ENCODE results near the gene SAPCD2.
"Not testable (repeated sequence)": the region's sequence is repeated elsewhere in the genome, so short reads cannot be mapped to it uniquely, and the experiment has no call there.

The SAPCD2 gene

GRCh38 chr9:137070201-137070905, at the start of gene SAPCD2:
TSS of gene SAPCD2 (minus strand) at chr9:137070557. CDS start at chr9:137070460, 97 bp downstream.
- DNase-seq, result peak; percentile 94

- DNase-seq, result not testable (repeated sequence)
Observed at GRCh38 chr9:137118092-137118603, 47.8 kb upstream of the SAPCD2 start.

- DNase-seq, result no peak
Observed at GRCh38 chr9:137117269-137117731, 46.9 kb upstream of the SAPCD2 start.

- DNase-seq, result no peak
Observed at GRCh38 chr9:137116728-137117127, 46.4 kb upstream of the SAPCD2 start.

- DNase-seq, result no peak
Observed at GRCh38 chr9:137116027-137116507, 45.7 kb upstream of the SAPCD2 start.

GRCh38 chr9:137115394-137116026, 45.2 kb upstream of the SAPCD2 start:
- DNase-seq, result no peak

- peak; percentile 86 for DNase-seq
Observed at GRCh38 chr9:137114613-137115393, 44.4 kb upstream of the SAPCD2 start, which contains the start of gene DPP7. TSS of gene DPP7 (minus strand) at chr9:137114733. CDS start at chr9:137114713, 20 bp downstream.

- no peak for DNase-seq
Observed at GRCh38 chr9:137114220-137114612, 43.9 kb upstream of the SAPCD2 start.

GRCh38 chr9:137113385-137114159, 43.2 kb upstream of the SAPCD2 start:
- peak; percentile 35 for DNase-seq

GRCh38 chr9:137112564-137113384, 42.4 kb upstream of the SAPCD2 start:
- DNase-seq, result no peak

GRCh38 chr9:137111788-137112563, 41.6 kb upstream of the SAPCD2 start:
- no peak for DNase-seq

- DNase-seq, result no peak
Observed at GRCh38 chr9:137110911-137111787, 40.8 kb upstream of the SAPCD2 start.

GRCh38 chr9:137110147-137110910, 40.0 kb upstream of the SAPCD2 start:
- no peak for DNase-seq

GRCh38 chr9:137109250-137110146, 39.1 kb upstream of the SAPCD2 start:
- DNase-seq, result no peak

GRCh38 chr9:137108608-137109249, 38.4 kb upstream of the SAPCD2 start:
- no peak for DNase-seq

- DNase-seq, result no peak
Observed at GRCh38 chr9:137107982-137108381, 37.6 kb upstream of the SAPCD2 start.

GRCh38 chr9:137107312-137107921, 37.1 kb upstream of the SAPCD2 start:
- no peak for DNase-seq

All from suppressor macrophage treated with lipopolysaccharide for 4 hours (primary cell).